GM21737 (cell line): Measurements from ENCODE around the gene YARS1.
"Not testable (repeated sequence)": the region's sequence is repeated elsewhere in the genome, so short reads cannot be mapped to it uniquely, and the experiment has no call there.

Experiments used
- ATAC-seq: cut with Tn5 transposase; IDR thresholded peaks from one replicate; pipeline ENCODE4 v1.9.1; 2021; ENCODE audit warnings: mild to moderate bottlenecking, moderate library complexity; ENCODE audit not compliant: unreplicated experiment

Gene YARS1

DNA sequence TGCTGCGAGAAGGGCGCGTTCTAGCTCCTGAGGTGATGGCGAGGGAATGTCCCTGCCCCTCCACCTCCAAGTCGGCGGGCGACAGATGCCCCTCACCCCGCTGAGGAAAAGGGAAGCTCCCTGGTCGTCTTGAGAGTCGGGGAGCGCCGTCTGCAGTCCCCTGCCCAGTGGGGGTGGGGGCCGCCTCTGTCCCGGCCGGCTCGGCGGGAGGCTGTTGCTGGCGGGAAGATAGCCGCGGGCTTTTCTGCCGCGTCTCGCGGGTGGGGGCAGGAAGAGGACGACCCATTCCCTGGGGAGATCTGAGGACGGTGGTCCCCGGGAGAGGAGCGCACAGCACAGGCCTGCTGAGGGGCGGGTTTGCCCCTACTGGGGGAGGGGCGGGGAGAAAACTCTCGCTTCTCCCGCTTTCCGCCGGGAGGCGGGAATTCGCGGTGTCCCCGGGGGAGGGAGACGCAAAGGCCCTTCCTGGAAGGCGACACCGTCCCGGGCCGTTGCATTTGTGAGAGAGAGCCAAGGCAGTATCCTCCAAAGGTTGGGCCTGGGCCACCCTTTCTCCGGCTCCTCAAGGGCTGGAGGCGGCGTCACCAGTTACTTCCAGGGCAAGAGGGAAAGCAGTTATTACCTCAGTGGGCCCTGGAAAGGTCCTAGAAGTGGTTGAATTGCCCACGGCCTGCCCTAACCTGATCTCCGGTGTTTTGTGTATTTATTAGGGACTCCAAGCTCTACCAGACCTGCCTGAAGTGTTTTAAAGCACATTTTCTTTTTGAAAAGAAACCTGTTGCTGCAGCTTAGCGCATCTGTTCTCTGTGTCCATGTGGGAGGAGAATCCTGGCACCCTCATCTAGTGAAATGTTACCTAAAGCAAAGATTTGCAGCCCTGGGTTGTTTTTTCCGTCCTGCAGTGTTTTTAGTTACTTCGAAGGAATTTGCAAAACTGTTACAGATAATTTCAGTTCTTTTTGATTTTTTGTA lies 943 bp upstream of the YARS1 start:
- ATAC-seq, result peak; percentile 10

DNA sequence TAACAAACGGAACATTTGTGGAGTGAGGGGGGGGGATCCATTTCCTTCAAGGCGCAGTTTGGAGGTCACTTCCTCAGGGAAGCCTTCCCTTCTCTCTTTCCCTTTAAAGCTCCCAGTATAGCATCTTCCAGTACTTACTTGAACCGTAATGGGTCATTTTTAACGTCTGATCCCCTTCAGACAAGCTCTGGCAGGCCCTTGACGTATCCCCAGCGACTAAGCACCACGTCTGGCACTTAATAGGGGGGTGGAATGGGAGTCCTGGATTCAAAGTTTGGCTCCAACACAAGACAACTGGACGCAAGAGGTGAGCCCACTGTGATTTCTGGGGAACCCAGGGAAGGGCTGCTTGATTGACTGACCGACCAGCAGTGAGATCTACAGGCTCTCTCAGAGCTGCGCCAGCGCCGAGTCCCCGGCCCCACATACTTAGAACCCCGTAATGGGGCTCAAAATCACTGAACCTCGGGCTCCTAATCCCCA lies 441 bp downstream of the YARS1 start:
- peak; percentile 1 for ATAC-seq

DNA sequence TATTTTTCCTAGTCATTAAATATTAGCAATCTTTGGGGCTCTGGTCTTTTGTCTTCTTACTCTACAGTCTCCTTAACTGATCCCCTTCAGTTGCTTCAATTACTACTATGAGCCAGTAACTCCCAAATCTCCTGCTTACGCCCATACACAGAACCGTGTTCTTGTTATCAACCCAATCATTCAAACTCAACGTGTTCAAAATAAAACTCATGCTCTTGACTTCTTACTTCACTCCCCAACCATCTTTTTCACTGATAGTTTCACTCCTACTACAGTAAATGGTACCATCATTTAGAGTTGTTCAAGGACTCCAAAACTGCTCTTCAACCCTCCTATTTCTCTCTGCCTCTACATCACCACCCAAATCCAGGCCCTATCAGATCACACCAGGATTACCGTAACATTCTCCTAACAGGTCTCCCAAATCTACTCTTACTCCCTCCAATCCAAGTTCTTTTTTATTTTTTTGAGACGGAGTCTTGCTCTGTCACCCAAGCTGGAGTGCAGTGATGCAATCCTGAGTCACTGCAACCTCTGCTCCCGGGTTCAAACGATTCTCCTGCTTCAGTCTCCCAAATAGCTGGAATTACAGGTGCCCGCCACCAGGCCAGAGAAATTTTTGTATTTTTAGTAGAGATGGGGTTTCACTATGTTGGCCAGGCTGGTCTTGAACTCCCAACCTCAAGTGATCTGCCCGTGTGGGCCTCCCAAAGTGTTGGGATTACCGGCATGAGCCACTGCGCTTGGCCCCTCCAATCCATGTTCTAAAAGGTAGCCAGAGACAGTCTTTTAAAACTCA lies 3.0 kb downstream of the YARS1 start:
- no peak for ATAC-seq

DNA sequence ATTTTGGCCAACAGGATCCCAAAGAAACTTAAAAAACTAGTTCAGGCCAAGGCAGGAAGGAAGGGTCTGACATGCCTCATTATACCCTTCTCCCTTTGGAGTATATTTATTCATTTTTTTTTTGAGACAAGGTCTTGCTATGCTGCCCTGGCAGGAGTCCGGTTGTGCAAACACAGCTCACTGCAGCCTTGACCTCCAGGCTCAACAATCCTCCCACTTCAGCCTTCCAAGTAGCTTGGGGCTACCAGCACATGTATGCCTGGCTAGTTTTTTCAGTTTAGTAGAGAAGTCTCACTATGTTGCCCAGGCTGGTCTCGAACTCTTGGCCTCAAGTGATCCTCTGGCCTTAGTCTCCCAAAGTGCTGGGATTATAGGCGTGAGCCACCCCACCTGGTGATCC lies 5.2 kb downstream of the YARS1 start:
- ATAC-seq, result no peak

DNA sequence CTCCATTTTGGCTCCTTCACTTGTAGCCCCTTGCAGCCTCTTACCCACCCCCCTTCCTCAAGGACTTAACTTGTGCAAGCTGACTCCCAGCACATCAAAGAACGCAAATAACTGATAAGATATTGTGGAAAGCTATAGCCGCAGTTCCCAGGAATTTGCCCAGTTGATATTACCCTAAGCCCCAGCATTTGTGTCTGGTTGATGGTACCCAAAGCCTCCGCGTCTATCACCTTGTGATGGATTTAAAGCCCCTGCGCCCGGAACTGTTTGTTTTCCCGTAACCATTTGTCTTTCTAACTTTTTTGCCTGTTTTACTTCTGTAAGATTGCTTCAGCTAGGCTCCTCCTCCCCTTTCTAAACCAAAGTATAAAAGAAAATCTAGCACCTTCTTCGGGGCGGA lies 5.9 kb downstream of the YARS1 start:
- ATAC-seq, result no peak

DNA sequence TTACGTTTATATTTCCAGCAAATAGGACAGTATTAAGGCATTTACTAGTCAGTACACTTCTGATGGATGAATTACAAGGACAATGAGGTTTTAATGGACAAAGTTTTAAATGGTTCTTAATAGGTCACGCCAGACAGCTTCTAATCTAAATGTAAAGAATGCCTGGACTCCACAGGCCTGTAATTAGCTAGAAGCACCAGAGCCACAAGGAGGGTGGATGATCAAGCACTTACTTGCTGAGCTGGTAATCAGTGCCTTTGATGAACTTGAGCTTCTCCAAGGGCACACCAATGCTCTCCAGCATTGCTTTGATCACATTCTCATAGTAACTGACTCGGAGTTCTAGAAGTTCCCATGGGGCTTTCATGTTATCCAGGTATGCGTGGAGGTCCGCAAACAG lies 6.8 kb downstream of the YARS1 start:
- ATAC-seq, result no peak

DNA sequence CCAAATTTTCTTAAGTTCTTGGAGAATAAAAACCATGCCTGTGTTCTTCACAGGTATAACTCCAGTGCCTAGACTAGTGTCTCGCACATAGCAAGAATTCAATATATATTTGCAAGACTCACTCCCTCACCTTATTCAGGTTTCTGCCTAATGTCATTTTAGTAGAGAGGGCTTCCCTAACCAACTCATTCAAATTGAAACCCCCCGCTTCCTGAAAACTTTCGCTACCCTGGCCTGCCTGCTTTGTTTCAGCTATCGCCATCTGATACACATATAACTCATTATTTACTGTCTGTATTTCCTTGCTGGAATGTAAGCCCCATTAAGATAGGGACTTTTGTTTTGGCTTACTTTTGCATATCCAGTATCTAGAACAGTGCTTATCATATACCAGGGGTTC lies 8.6 kb downstream of the YARS1 start:
- no peak for ATAC-seq

DNA sequence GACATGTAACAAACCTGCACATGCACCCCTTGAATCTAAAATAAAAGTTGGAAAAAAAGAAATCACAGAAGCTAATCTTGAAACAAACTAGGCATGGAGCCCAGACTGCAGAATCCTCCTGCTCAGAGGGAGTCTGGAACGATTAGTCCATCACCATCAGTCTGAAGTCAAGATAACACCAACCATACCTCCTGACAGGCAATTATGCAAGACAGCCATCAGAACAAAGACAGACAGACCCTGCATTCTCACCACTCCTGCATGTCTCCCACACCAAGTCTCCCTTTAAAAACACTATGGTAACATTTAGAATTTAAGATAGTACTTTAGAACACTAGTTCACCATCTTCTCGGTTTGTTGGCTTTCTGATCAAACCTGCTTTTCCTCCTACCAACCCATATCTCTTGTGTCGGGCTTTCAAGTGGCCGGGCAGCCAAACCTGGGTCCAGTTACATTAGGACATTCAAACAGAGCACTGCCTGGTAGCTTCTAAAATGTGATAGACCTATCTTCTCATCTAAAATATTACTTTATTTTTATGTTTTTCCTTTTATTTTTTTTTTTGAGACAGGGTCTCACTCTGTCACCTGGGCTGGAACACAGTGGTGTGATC lies 10.1 kb downstream of the YARS1 start:
- ATAC-seq, result no peak

DNA sequence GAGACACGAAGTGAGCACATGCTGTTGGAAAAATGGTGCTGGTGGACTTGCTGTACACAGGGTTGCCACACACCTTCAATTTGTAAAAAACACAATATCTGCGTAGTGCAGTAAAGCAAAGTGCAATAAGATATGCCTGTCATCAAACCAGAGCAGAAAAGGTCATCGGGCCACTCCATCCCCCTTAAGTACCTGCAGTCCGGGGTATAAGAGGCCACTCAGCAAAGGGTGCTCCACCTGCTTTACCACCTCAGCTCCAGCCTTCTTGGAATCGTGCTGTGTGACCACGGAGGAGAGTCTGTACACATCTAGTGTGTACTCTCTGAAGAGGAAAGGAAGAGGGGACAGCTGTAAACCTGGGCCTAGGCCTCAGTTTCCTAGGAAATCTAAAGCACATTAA lies 10.9 kb downstream of the YARS1 start:
- no peak for ATAC-seq

DNA sequence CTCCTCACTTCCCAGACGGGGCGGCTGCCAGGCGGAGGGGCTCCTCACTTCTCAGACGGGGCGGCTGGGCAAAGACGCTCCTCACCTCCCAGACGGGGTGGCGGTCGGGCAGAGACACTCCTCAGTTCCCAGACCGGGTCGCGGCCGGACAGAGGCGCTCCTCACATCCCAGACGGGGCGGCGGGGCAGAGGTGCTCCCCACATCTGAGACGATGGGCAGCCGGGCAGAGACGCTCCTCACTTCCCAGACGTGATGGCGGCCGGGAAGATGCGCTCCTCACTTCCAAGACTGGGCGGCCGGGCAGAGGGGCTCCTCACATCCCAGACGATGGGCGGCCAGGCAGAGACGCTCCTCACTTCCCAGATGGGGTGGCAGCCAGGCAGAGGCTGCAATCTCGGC lies 12.7 kb downstream of the YARS1 start:
- not testable (repeated sequence) for ATAC-seq

DNA sequence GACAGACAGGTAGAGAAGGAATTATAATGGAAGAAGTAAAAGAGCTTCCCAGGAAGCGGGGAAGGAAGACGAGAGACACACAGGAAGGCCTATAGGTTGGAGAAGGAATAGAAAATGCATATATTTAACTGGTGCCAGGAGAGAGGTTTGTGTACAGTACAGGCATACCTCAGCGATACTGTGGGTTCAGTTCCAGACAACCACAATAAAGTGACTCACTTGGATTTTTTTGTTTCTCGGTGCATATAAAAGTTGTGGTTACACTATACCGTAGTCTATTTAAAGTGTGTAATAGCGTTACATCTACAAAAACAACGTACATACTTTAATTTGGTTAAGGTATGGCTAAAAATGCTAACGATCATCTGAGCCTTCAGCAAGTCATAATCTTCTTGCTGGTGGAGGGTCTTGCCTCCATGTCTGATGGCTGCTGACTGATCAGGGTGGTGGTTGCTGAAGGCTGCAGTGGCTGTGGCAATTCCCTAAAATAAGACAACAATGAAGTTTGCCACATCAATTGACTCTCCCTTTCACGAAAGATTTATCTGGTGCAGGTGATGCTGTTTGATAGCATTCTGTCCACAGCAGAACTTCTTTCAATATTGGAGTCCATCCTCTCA lies 16.0 kb downstream of the YARS1 start:
- ATAC-seq, result no peak

DNA sequence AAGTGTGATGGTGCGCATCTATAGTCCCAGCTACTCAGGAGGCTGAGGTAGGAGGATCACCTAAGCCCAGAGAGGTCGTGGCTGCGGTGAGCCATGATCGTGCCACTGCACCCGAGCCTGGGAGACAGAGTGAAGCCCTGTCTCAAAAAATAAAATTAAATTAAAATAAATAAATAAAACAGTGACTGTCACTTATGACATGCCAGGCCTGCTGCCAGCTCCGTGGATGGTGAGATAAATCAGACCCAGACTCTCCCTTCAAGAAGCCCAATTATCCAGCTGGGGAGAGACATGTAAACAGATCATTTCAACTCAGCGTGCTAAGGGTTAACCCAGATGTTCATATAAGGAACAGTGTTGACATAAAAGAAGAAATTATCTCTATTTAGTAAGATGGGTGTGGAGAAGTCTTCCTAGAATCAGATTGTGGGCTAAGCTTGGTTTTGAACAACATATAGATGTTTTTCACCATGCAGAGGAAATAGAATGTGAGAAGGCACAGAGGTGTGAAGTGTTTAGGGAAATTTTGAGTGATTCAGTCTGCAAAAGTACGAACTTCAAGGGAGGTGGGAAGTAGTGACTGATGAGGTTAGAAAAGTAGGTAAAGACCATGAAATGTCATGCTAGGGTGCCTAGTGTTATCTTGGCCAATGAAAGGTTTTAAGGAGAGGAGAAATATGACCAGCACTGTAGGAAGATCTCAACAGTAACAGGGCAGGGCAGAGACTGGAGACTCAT lies 18.3 kb downstream of the YARS1 start:
- ATAC-seq, result no peak

DNA sequence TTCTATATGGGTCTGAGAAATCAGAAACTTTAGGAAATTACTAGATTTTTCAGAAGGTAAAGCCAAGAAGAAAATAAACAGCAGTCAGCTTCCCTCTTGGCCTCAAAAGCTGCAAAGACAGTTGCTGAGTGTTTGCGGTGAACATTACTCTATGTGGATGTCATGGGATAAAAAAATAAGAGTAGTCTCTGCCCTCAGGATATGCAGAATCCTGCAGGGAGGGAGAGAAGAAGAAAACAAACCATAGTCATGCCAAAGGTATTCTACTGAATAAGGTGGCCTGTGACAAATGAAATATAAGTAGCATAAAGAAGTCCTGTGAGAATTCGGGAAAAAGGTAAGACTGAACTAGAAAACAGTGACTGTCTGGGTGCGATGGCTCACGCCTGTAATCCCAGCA lies 19.0 kb downstream of the YARS1 start:
- no peak for ATAC-seq

DNA sequence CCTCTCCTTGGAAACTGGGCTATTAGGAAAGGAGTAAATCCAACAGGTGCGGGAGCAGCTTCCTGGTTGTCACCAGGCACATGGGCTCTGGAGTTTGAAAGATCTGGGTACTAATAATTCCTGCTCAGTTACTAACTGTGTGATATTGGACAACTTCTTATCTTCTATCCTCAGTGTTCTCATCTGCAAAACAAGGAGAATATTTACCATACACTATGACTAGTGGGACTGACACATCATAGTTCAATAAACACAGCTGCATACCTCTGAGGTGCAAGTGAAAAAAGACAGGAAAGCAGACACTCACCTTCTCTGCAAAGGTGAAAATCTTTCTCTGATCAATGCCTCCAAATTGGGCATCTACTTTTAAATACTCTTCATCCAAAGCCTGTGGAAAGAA lies 19.7 kb downstream of the YARS1 start:
- no peak for ATAC-seq

DNA sequence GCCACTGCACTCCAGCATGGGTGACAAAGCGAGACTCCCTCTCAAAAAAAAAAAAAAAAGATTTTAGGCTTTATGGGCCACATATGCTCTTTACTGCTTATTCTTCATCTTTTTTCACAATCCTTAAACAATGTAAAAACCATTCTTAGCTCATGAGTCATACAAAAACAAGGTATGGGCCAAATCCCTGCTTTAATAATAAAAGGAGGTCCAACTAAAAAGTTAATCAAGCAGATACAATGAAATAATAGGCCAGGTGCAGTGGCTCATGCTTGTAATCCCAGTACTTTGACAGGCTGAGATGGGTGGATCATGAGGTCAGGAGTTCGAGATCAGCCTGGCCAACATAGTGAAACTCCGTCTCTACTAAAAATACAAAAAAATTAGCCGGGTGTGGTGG lies 21.4 kb downstream of the YARS1 start:
- not testable (repeated sequence) for ATAC-seq

DNA sequence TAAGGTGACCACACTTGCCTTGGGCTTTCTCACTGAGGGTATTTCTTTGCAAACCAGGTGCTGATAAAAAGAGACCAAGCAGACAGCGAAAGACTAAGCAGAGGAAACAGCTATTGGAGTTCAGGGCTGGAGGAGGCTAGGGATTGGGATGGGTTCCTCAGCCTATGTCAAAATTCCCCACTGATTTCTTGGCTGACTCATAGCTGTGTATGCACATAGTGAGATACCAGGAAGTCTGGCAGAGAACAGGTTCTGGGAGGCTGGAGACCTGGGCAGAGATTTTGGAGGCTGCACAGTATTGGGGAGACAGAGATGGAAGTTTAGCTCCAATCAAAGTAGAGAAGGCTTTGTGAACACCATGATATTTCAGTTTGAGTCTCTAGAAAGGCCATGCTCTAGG lies 25.3 kb downstream of the YARS1 start:
- no peak for ATAC-seq

DNA sequence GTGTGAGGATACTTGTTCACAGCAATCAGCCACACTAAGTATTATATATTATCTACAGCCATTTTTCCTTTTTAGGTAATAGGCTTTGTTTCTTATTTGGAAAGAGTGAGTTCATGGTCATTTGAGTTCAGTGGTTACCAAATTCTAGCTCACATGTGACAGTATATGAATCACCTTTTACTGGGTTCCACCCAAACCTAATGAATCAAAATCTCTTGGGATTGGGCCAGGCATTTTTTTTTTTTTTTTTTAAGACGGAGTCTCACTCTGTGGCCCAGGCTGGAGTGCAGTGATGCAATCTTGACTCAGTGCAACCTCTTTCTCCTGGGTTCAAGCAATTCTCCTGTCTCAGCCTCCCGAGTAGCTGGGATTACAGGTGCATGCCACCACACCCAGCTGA lies 27.8 kb downstream of the YARS1 start:
- ATAC-seq, result not testable (repeated sequence)

DNA sequence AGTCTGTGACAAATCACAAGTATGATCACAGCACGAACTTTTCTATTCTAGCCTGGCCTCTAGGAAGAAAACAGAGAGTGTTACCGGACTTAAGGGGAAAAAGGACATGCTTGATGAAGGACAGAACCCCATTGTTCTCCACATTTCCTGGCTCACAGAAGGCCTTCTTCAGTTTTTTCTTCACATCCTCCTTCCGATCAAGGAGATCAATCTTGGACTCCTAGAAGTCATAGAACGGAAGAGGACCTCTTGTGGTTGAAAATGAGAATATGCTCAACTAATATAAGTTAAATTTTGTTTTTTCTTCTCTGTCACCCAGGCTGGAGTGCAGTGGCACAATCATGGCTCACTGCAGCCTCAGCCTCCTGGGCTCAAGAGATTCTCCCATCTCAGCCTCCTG lies 30.3 kb downstream of the YARS1 start:
- no peak for ATAC-seq

DNA sequence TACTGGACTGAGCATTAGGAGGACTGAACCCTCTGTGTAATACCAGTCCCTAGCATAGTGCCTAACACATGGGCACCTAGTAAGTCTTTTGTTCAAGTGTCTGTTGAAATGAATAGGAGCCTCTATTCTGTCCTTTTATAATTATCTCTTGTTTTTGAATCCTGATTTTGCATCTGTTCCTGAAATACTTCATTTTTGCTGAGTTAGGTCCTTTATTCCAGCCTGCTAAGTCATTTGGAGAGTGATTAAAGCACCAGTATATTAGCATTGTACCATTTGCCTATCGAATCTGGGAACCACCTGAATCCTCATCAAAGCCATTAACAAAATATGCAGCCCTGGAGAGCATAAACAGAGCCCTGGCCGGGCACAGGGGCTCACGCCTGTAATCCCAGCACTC lies 32.3 kb downstream of the YARS1 start:
- ATAC-seq, result no peak

DNA sequence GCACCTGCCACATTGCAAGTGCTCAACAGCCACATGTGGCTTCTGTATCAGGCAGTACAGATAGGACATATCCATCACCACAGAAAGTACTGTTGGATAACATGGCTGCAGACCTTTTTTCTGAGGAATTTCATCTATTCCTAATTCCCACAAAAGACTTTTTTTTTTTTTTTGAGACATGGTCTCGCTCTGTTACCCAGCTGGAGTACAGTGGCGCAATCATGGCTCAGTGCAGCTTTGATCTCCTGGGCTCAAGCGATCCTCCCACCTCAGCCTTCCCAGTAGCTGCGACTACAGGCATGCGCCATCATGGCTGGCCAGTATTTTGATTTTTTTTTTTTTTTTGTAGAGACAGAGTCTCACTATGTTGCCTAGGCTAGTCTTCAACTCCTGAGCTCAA lies 33.3 kb downstream of the YARS1 start:
- ATAC-seq, result no peak
